A549 treated with dexamethasone at 1 μM for 4 hours (cell line): ENCODE measurements around the gene MON2. TPM values are rescaled to one million over a fixed set of nuclear protein-coding genes. Genes with fewer than 3 reads are reported as not detected.

ENCODE experiments used
- total RNA-seq: library from RNA; stranded (reverse); fragments of 200-300 nt; extraction: Qiagen RNA extraction; gene quantifications from 5 replicates; pipeline ENCODE4 v1.2.3, GENCODE V29; 2022

The MON2 gene, protein sequence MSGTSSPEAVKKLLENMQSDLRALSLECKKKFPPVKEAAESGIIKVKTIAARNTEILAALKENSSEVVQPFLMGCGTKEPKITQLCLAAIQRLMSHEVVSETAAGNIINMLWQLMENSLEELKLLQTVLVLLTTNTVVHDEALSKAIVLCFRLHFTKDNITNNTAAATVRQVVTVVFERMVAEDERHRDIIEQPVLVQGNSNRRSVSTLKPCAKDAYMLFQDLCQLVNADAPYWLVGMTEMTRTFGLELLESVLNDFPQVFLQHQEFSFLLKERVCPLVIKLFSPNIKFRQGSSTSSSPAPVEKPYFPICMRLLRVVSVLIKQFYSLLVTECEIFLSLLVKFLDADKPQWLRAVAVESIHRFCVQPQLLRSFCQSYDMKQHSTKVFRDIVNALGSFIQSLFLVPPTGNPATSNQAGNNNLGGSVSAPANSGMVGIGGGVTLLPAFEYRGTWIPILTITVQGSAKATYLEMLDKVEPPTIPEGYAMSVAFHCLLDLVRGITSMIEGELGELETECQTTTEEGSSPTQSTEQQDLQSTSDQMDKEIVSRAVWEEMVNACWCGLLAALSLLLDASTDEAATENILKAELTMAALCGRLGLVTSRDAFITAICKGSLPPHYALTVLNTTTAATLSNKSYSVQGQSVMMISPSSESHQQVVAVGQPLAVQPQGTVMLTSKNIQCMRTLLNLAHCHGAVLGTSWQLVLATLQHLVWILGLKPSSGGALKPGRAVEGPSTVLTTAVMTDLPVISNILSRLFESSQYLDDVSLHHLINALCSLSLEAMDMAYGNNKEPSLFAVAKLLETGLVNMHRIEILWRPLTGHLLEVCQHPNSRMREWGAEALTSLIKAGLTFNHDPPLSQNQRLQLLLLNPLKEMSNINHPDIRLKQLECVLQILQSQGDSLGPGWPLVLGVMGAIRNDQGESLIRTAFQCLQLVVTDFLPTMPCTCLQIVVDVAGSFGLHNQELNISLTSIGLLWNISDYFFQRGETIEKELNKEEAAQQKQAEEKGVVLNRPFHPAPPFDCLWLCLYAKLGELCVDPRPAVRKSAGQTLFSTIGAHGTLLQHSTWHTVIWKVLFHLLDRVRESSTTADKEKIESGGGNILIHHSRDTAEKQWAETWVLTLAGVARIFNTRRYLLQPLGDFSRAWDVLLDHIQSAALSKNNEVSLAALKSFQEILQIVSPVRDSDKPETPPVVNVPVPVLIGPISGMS (N-terminal part only)
- total RNA-seq: 11.0 to 18.4 TPM (median 16.4 TPM) in 5 replicates

DNA sequence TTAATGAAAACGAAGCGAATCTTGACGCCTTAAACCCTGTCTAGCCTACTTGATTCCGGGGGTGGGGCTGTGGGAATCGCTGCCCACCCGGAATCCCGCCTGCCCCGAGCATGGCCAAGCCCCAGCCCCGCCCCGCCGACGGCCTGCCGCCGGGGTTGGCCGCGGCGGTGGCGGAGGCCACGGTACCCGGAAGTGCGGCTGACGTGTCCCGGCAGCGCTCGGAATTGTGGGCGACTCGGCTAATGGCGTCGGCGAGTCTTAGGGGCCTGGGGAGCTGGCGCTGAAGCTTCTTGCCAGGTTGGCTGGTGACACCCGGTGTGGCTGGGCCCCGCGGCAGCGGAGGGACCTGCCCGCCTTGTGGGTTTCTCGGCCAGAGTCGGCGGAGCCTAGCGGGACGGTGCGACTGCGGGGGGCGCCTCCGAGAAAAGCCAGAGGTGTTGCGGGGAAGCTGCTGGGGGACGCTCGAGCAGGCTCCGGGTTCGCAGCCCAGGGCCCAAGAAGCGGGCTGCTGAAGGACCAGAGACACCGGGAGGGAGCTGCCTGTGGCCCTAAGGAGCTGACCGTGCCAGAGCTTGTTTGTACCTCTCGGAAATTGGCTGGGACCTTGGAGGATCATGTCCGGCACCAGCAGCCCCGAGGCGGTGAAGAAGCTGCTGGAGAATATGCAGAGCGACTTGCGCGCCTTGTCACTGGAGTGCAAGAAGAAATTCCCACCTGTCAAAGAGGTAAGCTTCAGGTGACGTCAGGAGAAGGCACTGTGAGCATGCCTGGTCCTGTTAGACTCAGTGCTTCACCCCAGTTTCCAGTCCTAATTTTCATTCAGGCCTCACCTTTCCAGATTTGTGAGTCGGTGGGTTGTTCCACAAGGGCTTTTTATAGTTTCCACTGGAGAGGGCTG is at the start of gene MON2:
MON2 (plus strand) TSS at position 233 of the 898 bp plus-strand sequence; CDS start at position 615, 382 bp downstream.

Other genes with a start within 250 kb of the MON2 start
- gene USP15, start 206.4 kb upstream of the MON2 start, total RNA-seq: 27.6 to 37.3 TPM (median 31.6 TPM) in 5 replicates